CD8-positive, alpha-beta memory T cell (primary cell): ENCODE data around the gene SULF2. TPM values are rescaled to one million over a fixed set of nuclear protein-coding genes. Genes with fewer than 3 reads are reported as not detected.
A peak's percentile ranks its signal among the peaks of the same experiment; 100 is the strongest.

ENCODE experiments used
- CTCF ChIA-PET: fragments of 350-600 bp; sonication (Branson Sonifier 250); formaldehyde crosslinking; loops from one replicate; lab custom pipeline; 2021; ENCODE audit warnings: antibody characterized with exemption; lab: Charles Lee
- POLR2A ChIA-PET: fragments of 350-600 bp; sonication (Branson Sonifier 250); formaldehyde crosslinking; loops from one replicate; lab custom pipeline; 2021; ENCODE audit warnings: antibody characterized with exemption; lab: Charles Lee
- DNase-seq, 5 donors: peaks; one replicate each; pipeline versions ENCODE4 v3.0.0 to v3.0.0-alpha.2; 2020 to 2022; ENCODE audit warnings: mixed read lengths in 1 of 5
- H3K27ac ChIP-seq: one replicate; pipeline ENCODE4 v1.7.0; 2013; ENCODE audit warnings: low read depth, mild to moderate bottlenecking, low read length, moderate library complexity
- H3K27me3 ChIP-seq: 2 replicates; pipeline ENCODE4 v1.7.0; 2013; ENCODE audit warnings: low read length, mild to moderate bottlenecking; ENCODE audit not compliant: insufficient read depth, poor library complexity, severe bottlenecking
- H3K36me3 ChIP-seq: 2 replicates; pipeline ENCODE4 v1.7.0; 2013; ENCODE audit warnings: mild to moderate bottlenecking, low read length, moderate library complexity; ENCODE audit not compliant: insufficient read depth
- H3K4me1 ChIP-seq: 2 replicates; pipeline ENCODE4 v1.7.0; 2013; ENCODE audit warnings: mild to moderate bottlenecking, low read length, moderate library complexity; ENCODE audit not compliant: insufficient read depth
- H3K4me3 ChIP-seq: 2 replicates; pipeline ENCODE4 v1.7.0; 2013; ENCODE audit warnings: mild to moderate bottlenecking, low read length
- H3K9me3 ChIP-seq: 2 replicates; pipeline ENCODE4 v1.7.0; 2013; ENCODE audit warnings: mild to moderate bottlenecking, low read length
- H3K27ac Mint-ChIP-seq, 8 donors: one replicate each; pipeline ENCODE4 v1.8.0; 2020 to 2021; ENCODE audit warnings: mixed read lengths in 8 of 8, mild to moderate bottlenecking in 6 of 8, inconsistent platforms in 3 of 8, moderate library complexity in 3 of 8
- H3K27me3 Mint-ChIP-seq, 2 donors: one replicate each; pipeline ENCODE4 v1.8.0; 2020 to 2021; ENCODE audit warnings: mixed read lengths in 2 of 2, mild to moderate bottlenecking in 1 of 2, moderate library complexity in 1 of 2
- H3K36me3 Mint-ChIP-seq, 3 donors: one replicate each; pipeline ENCODE4 v1.8.0; 2020 to 2021; ENCODE audit warnings: mixed read lengths in 3 of 3, inconsistent platforms in 1 of 3, mild to moderate bottlenecking in 1 of 3
- H3K4me1 Mint-ChIP-seq, 3 donors: one replicate each; pipeline ENCODE4 v1.8.0; 2020 to 2021; ENCODE audit warnings: mixed read lengths in 3 of 3, inconsistent platforms in 1 of 3, mild to moderate bottlenecking in 1 of 3
- H3K4me3 Mint-ChIP-seq, 7 donors: one replicate each; pipeline ENCODE4 v1.8.0; 2020 to 2021; ENCODE audit warnings: mixed read lengths in 7 of 7, mild to moderate bottlenecking in 6 of 7, moderate library complexity in 4 of 7, inconsistent platforms in 2 of 7
- H3K9me3 Mint-ChIP-seq, 5 donors: one replicate each; pipeline ENCODE4 v1.8.0; 2020 to 2022; ENCODE audit warnings: mixed read lengths in 5 of 5, mild to moderate bottlenecking in 3 of 5, moderate library complexity in 2 of 5, inconsistent platforms in 1 of 5
- polyA plus RNA-seq: library from polyadenylated mRNA; unstranded; fragments of 300-500 nt; fragmentation: Illumina TruSeq; gene quantifications from one replicate; pipeline ENCODE4 v1.2.3, GENCODE V29; 2021
- total RNA-seq, 2 experiments: library from RNA; stranded (reverse); gene quantifications; one replicate each; pipeline ENCODE4 v1.2.3, GENCODE V29; 2021

SULF2 gene
- total and polyA plus RNA-seq, 3 experiments from 2014 or later, result 0.28 to 1.4 (median 1.1) TPM

- Mint-ChIP-seq H3K36me3 (no peaks in the 10 kb centered on the region), H3K27me3 (peaks cover 6 to 20% of the 10 kb centered on the region in 2 donors), H3K27ac (no peak overlapping the region), H3K4me3 (no peak overlapping the region), H3K9me3 (no peaks in the 10 kb centered on the region), H3K4me1 (no peaks in the 10 kb centered on the region)
- no peaks in the 10 kb centered on the region for H3K36me3 ChIP-seq
- CTCF ChIA-PET, result no interaction called here
- POLR2A ChIA-PET, result no interaction called here
- H3K4me3 ChIP-seq, result no peak overlapping the region
- H3K27ac ChIP-seq, result no peak overlapping the region
- no peaks in the 10 kb centered on the region for H3K27me3 ChIP-seq
- H3K9me3 ChIP-seq, result no peaks in the 10 kb centered on the region
- DNase-seq, result no peak
- no peaks in the 10 kb centered on the region for H3K4me1 ChIP-seq
These were observed 97.9 kb downstream of the SULF2 start for GRCh38 chr20:47687095-47687987.

GRCh38 chr20:47686545-47686944 is 98.7 kb downstream of the SULF2 start:
- ChIA-PET CTCF (no interaction called here), POLR2A (no interaction called here)
- Mint-ChIP-seq H3K36me3 (no peaks in the 10 kb centered on the region), H3K4me1 (no peaks in the 10 kb centered on the region), H3K27me3 (peaks cover 6 to 20% of the 10 kb centered on the region in 2 donors), H3K4me3 (no peak overlapping the region), H3K9me3 (no peaks in the 10 kb centered on the region), H3K27ac (no peak overlapping the region)
- Histone ChIP-seq H3K27me3 (no peaks in the 10 kb centered on the region), H3K4me1 (no peaks in the 10 kb centered on the region), H3K27ac (no peak overlapping the region), H3K4me3 (no peak overlapping the region), H3K36me3 (no peaks in the 10 kb centered on the region), H3K9me3 (no peaks in the 10 kb centered on the region)
- DNase-seq, result no peak

GRCh38 chr20:47684306-47685080 is 100.8 kb downstream of the SULF2 start:
- H3K27ac Mint-ChIP-seq, result no peak overlapping the region
- no peaks in the 10 kb centered on the region for H3K9me3 Mint-ChIP-seq
- peak in 1 of 5 donors; percentile 23 for DNase-seq
- no peaks in the 10 kb centered on the region for H3K4me1 Mint-ChIP-seq
- H3K27me3 Mint-ChIP-seq, result peaks cover 3 to 8% of the 10 kb centered on the region in 2 donors
- Histone ChIP-seq H3K36me3 (no peaks in the 10 kb centered on the region), H3K4me3 (no peak overlapping the region), H3K27me3 (no peaks in the 10 kb centered on the region), H3K27ac (no peak overlapping the region), H3K9me3 (no peaks in the 10 kb centered on the region), H3K4me1 (no peaks in the 10 kb centered on the region)
- H3K4me3 Mint-ChIP-seq, result no peak overlapping the region
- H3K36me3 Mint-ChIP-seq, result no peaks in the 10 kb centered on the region
- ChIA-PET CTCF (no interaction called here), POLR2A (no interaction called here)

- H3K4me1 ChIP-seq, result no peaks in the 10 kb centered on the region
- no peak overlapping the region for H3K4me3 ChIP-seq
- no peaks in the 10 kb centered on the region for H3K27me3 ChIP-seq
- no peak overlapping the region for H3K27ac Mint-ChIP-seq
- peaks cover 2 to 7% of the 10 kb centered on the region in 2 donors for H3K27me3 Mint-ChIP-seq
- H3K36me3 ChIP-seq, result no peaks in the 10 kb centered on the region
- DNase-seq, result peak in 1 of 5 donors; percentile 26
- no peak overlapping the region for H3K27ac ChIP-seq
- H3K9me3 ChIP-seq, result no peaks in the 10 kb centered on the region
- ChIA-PET CTCF (no interaction called here), POLR2A (no interaction called here)
- H3K36me3 Mint-ChIP-seq, result no peaks in the 10 kb centered on the region
- H3K9me3 Mint-ChIP-seq, result no peaks in the 10 kb centered on the region
- no peak overlapping the region for H3K4me3 Mint-ChIP-seq
- peaks cover 2 to 4% (median 3%) of the 10 kb centered on the region in 3 donors for H3K4me1 Mint-ChIP-seq
These were observed 102.4 kb downstream of the SULF2 start for GRCh38 chr20:47682916-47683315.

GRCh38 chr20:47682028-47682783 is 103.1 kb downstream of the SULF2 start:
- no peak overlapping the region for H3K4me3 Mint-ChIP-seq
- Histone ChIP-seq H3K27me3 (no peaks in the 10 kb centered on the region), H3K9me3 (no peaks in the 10 kb centered on the region), H3K27ac (no peak overlapping the region), H3K4me1 (no peaks in the 10 kb centered on the region), H3K36me3 (no peaks in the 10 kb centered on the region), H3K4me3 (no peak overlapping the region)
- H3K9me3 Mint-ChIP-seq, result no peaks in the 10 kb centered on the region
- POLR2A ChIA-PET, result no interaction called here
- H3K27ac Mint-ChIP-seq, result no peak overlapping the region
- no peaks in the 10 kb centered on the region for H3K36me3 Mint-ChIP-seq
- peak in 1 of 5 donors; percentile 27 for DNase-seq
- H3K4me1 Mint-ChIP-seq, result peaks cover 3 to 5% (median 4%) of the 10 kb centered on the region in 3 donors
- CTCF ChIA-PET, result no interaction called here
- peaks cover 0 to 2% of the 10 kb centered on the region in 2 donors for H3K27me3 Mint-ChIP-seq

DNA sequence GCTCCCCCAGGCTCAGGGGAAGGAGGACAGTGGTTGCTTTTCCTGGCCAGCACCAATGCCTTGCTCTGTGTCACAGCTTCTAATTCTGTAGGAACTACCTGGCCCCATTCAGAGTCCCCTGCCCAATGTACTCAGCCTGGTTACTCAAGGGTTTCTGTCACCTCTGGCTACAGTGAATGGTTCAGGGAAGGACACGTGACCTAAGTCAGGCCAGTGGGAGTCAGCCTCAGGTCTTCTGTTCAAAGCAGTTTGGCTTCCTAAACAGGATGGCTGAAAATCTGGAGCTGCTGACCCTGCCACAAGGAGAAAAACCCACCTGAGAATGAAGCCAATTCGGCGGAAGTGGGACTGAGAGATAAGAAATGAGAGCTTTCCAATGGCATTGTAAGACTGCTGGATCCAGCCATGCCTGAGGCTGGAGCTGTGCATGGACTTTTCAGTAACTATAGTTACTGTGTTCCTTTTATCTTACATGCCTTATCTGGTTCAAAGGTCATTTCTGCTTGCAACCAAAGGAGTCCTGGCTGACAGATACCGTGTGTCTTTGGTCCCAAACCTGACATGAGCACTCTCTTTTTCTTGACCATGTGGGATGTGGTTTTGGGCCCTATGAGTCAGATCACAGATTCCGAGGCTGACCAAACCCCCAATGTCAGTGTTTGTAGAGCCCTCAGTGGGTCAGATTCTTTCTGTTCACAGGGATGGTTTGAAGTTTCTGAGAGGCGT is 104.3 kb downstream of the SULF2 start:
- no peaks in the 10 kb centered on the region for H3K36me3 Mint-ChIP-seq
- no peak overlapping the region for H3K27ac Mint-ChIP-seq
- Histone ChIP-seq H3K4me3 (no peak overlapping the region), H3K27me3 (no peaks in the 10 kb centered on the region), H3K27ac (no peak overlapping the region), H3K9me3 (no peaks in the 10 kb centered on the region), H3K4me1 (no peaks in the 10 kb centered on the region), H3K36me3 (no peaks in the 10 kb centered on the region)
- CTCF ChIA-PET, result no interaction called here
- peaks cover 0 to 2% of the 10 kb centered on the region in 2 donors for H3K27me3 Mint-ChIP-seq
- POLR2A ChIA-PET, result no interaction called here
- DNase-seq, result no peak
- H3K4me3 Mint-ChIP-seq, result no peak overlapping the region
- no peaks in the 10 kb centered on the region for H3K9me3 Mint-ChIP-seq
- H3K4me1 Mint-ChIP-seq, result peaks cover 3 to 5% (median 4%) of the 10 kb centered on the region in 3 donors

DNA sequence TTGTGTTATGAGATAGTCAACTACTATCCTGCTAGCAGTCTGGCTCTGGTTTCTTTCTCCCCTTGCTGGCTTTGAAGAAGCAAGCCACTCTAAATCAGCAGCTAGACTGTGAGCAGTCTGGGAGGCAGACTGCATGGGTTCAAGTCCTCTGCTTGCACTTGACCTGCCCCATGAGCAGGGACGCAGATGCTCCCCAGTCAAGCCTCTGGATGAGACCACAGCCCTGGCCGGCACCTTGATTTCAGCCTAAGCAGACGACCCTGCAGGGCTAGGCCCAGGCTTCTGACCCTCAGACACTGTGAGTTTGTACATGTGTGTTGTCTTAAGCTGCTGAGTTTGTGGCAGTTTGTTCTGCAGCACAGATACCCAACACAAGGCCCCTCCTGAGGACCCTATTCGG is 105.8 kb downstream of the SULF2 start:
- H3K4me3 Mint-ChIP-seq, result no peak overlapping the region
- Histone ChIP-seq H3K4me3 (no peak overlapping the region), H3K27ac (no peak overlapping the region), H3K9me3 (no peaks in the 10 kb centered on the region), H3K4me1 (no peaks in the 10 kb centered on the region), H3K27me3 (no peaks in the 10 kb centered on the region), H3K36me3 (no peaks in the 10 kb centered on the region)
- peak in 1 of 5 donors; percentile 33 for DNase-seq
- H3K27ac Mint-ChIP-seq, result no peak overlapping the region
- POLR2A ChIA-PET, result no interaction called here
- no peaks in the 10 kb centered on the region for H3K9me3 Mint-ChIP-seq
- H3K4me1 Mint-ChIP-seq, result peaks cover 3 to 5% (median 4%) of the 10 kb centered on the region in 3 donors
- H3K36me3 Mint-ChIP-seq, result no peaks in the 10 kb centered on the region
- CTCF ChIA-PET, result interaction anchor here (1.4 to 1.7 kb wide), 2 partner anchors 10 to 16 kb away, joined by 3 to 4 read pairs; no protein-coding TSS in a partner anchor
- H3K27me3 Mint-ChIP-seq, result peaks cover 0 to 2% of the 10 kb centered on the region in 2 donors
